DND-41 (cell line): Measurements from ENCODE around the gene TACC3.

Experiments
- CTCF ChIP-seq: IDR thresholded peaks from 2 replicates; pipeline ENCODE4 v1.5.1; 2012; ENCODE audit warnings: borderline replicate concordance, low read length, moderate library complexity, mild to moderate bottlenecking; ENCODE audit not compliant: poor library complexity, severe bottlenecking; ENCODE audit errors: extremely low read depth
- EZH2 ChIP-seq: IDR thresholded peaks from 3 replicates; pipeline ENCODE4 v1.6.1; 2012; ENCODE audit warnings: borderline replicate concordance, low read depth, mild to moderate bottlenecking, moderate library complexity, low read length, inconsistent platforms; ENCODE audit not compliant: severe bottlenecking

GRCh38 chr4:1735215-1735614 lies 13.9 kb downstream of the TACC3 start:
- TF ChIP-seq CTCF: no peak
- TF ChIP-seq EZH2: no peak
